Activated CD4-positive, alpha-beta memory T cell treated with anti-CD3 and anti-CD28 coated beads, Interleukin-2, amount 10 ng/mL, durations not matched to agents 7 days and 5 days (primary cell): Measurements from ENCODE around the gene SFPQ. TPM values are rescaled to one million over a fixed set of nuclear protein-coding genes. Genes with fewer than 3 reads are reported as not detected.
A peak's percentile ranks its signal among the peaks of the same experiment; 100 is the strongest.

Experiments used
- CTCF ChIA-PET: fragments of 350-600 bp; sonication (Branson Sonifier 250); formaldehyde crosslinking; loops from one replicate; lab custom pipeline; 2021; ENCODE audit warnings: antibody characterized with exemption, inconsistent platforms; lab: Charles Lee
- POLR2A ChIA-PET: fragments of 350-600 bp; sonication (Branson Sonifier 250); formaldehyde crosslinking; loops from one replicate; lab custom pipeline; 2021; ENCODE audit warnings: antibody characterized with exemption; lab: Charles Lee
- DNase-seq: peaks from one replicate; pipeline ENCODE4 v3.0.0-alpha.2; 2020
- H3K27ac Mint-ChIP-seq: one replicate; pipeline ENCODE4 v1.8.0; 2021; ENCODE audit warnings: mild to moderate bottlenecking, mixed read lengths
- H3K27me3 Mint-ChIP-seq: one replicate; pipeline ENCODE4 v1.8.0; 2021; ENCODE audit warnings: mixed read lengths
- H3K36me3 Mint-ChIP-seq: one replicate; pipeline ENCODE4 v1.8.0; 2021; ENCODE audit warnings: low read depth, mixed read lengths
- H3K4me1 Mint-ChIP-seq: one replicate; pipeline ENCODE4 v1.8.0; 2021; ENCODE audit warnings: mixed read lengths
- H3K4me3 Mint-ChIP-seq: one replicate; pipeline ENCODE4 v1.8.0; 2021; ENCODE audit warnings: mild to moderate bottlenecking, mixed read lengths
- H3K9me3 Mint-ChIP-seq: one replicate; pipeline ENCODE4 v1.8.0; 2021; ENCODE audit warnings: mixed read lengths
- total RNA-seq, 2 experiments: library from RNA; stranded (reverse); gene quantifications; one replicate each; pipeline ENCODE4 v1.2.3, GENCODE V29; 2021

The SFPQ gene
- total RNA-seq, 2 experiments from 2014 or later: 319 to 328 TPM

DNA sequence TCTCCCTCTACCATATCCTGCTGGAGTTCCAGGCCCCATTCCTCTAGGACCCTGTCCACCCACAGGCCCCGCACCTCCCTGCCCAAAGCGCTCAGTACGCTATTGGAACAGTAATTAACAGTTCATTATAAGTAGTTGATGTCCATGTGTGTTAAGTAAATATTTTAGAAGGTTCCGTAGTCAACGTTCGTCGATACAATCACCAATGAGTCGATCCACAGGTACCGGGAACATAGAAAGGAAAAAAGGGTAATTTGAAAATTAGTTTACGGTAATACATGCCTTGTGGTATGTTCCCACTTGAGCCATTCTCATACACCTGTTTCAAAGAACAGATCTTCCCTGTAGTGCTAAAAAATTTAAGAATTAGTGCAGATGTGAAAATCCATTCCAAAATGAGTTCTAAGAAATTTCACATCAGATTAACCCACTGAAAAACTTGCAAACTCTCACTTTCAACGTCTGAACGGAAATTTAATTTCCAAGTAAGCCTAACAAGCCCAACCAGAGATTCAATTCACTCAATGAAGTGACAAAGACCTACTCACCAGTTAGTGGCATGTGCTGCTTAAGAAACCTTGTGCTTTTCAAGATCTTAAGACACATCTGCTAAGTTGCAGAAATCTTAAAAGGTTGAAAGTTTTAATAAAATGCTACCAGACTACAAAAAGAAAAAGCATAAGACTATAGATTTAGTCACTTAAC, 8.3 kb downstream of the SFPQ start:
- H3K27me3 Mint-ChIP-seq: no peaks in the 10 kb centered on the region
- H3K4me1 Mint-ChIP-seq: peaks cover 95% of the 10 kb centered on the region
- no peak overlapping the region for H3K4me3 Mint-ChIP-seq
- no peak for DNase-seq
- H3K27ac Mint-ChIP-seq: peak overlapping the region; percentile 29
- no peaks in the 10 kb centered on the region for H3K9me3 Mint-ChIP-seq
- H3K36me3 Mint-ChIP-seq: peaks cover 99% of the 10 kb centered on the region
- ChIA-PET CTCF (no interaction called here), POLR2A (interaction anchor here (1.8 to 2.3 kb wide), 2 partner anchors 8 to 105 kb away, joined by 5 to 7 read pairs; partner anchors contain the start of genes SFPQ and ZMYM1)

DNA sequence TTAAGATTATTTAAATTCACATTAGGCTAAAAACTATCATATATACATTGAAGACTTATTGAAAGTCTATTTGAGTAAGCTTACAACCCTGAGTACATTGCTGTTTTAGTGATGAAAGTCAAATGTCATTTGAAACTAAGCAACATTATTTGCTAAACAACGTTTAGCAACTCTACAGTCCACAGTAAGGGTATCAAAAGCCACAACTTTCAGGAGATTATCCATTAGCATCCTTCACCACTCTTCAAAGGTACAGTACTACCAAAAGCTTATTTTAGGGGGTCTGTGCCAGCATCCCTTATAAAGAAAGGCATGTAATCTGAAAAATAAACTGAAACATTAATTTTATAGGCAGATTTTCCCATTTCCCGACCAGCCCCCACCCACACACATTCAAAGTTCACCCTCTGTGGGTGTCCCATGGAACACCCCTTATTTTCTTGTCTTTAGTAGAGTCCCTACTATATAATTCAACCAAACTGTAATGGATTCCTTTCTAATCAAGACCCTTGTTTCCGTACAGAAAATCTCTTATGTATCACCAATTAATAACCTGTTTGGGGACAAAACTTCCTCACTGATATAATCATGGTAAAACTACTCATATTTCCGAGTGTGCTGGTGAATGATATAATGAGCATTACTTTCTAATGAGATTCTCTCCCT, 11.0 kb downstream of the SFPQ start:
- H3K4me1 Mint-ChIP-seq: peaks cover 79% of the 10 kb centered on the region
- CTCF ChIA-PET: no interaction called here
- peaks cover 99% of the 10 kb centered on the region for H3K36me3 Mint-ChIP-seq
- no peaks in the 10 kb centered on the region for H3K27me3 Mint-ChIP-seq
- no peaks in the 10 kb centered on the region for H3K9me3 Mint-ChIP-seq
- POLR2A ChIA-PET: interaction anchor here (0.7 to 3.1 kb wide), 5 partner anchors 9 to 197 kb away, joined by 3 to 20 read pairs (median 3); partner anchors contain the start of gene ZMYM6
- DNase-seq: no peak
- H3K4me3 Mint-ChIP-seq: no peak overlapping the region
- H3K27ac Mint-ChIP-seq: no peak overlapping the region

- Mint-ChIP-seq H3K36me3 (peaks cover 96% of the 10 kb centered on the region), H3K9me3 (no peaks in the 10 kb centered on the region), H3K4me3 (no peak overlapping the region), H3K27me3 (no peaks in the 10 kb centered on the region), H3K4me1 (peaks cover 68% of the 10 kb centered on the region), H3K27ac (peak overlapping the region; percentile 3)
- DNase-seq: no peak
- POLR2A ChIA-PET: interaction anchor here (0.7 to 3.1 kb wide), 6 partner anchors 10 to 196 kb away, joined by 3 to 20 read pairs (median 3); partner anchors contain the start of gene ZMYM6
- CTCF ChIA-PET: no interaction called here
These were observed 12.1 kb downstream of the SFPQ start for GRCh38 chr1:35180776-35181374.

DNA sequence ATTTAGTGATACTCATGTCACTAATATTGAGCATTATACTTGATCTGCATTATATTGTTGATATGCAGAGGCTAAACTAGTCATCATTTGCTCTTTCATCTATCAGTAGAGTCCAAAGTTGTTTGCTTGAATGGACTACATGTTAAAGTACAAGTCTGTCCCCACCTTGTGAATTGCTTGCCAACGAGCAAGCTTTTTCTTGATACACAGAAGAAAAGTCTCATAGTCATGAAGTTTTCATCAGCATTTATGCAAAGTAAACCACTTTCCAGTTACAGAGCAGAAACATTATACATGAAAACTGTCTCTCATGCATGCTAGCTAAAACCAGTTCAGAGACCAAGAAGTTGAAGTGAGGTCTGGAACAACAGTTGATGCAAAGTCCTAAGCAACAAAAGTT, 13.0 kb downstream of the SFPQ start:
- CTCF ChIA-PET: interaction anchor here (1.1 kb wide), 1 partner anchor 101 kb away, joined by 3 read pairs; the partner anchor contains the start of gene ZMYM1
- Mint-ChIP-seq H3K27ac (no peak overlapping the region), H3K36me3 (peaks cover 96% of the 10 kb centered on the region), H3K4me3 (no peak overlapping the region), H3K4me1 (peaks cover 59% of the 10 kb centered on the region), H3K27me3 (no peaks in the 10 kb centered on the region), H3K9me3 (no peaks in the 10 kb centered on the region)
- DNase-seq: no peak
- POLR2A ChIA-PET: interaction anchor here (0.6 to 3.1 kb wide), 6 partner anchors 9 to 195 kb away, joined by 3 to 20 read pairs (median 3); partner anchors contain the start of genes SFPQ and TMEM35B

GRCh38 chr1:35178874-35179380, 14.0 kb downstream of the SFPQ start:
- peaks cover 96% of the 10 kb centered on the region for H3K36me3 Mint-ChIP-seq
- H3K27ac Mint-ChIP-seq: no peak overlapping the region
- ChIA-PET POLR2A (interaction anchor here (0.9 to 3.1 kb wide), 3 partner anchors 12 to 37 kb away, joined by 4 to 20 read pairs (median 8); partner anchors contain the start of gene SFPQ), CTCF (interaction anchor here (0.6 kb wide), 1 partner anchor 59 kb away, joined by 4 read pairs; no protein-coding TSS in a partner anchor)
- H3K9me3 Mint-ChIP-seq: no peaks in the 10 kb centered on the region
- H3K27me3 Mint-ChIP-seq: no peaks in the 10 kb centered on the region
- peaks cover 49% of the 10 kb centered on the region for H3K4me1 Mint-ChIP-seq
- no peak for DNase-seq
- no peak overlapping the region for H3K4me3 Mint-ChIP-seq

GRCh38 chr1:35178295-35178695, 14.7 kb downstream of the SFPQ start:
- Mint-ChIP-seq H3K27ac (no peak overlapping the region), H3K4me1 (peaks cover 43% of the 10 kb centered on the region), H3K4me3 (no peak overlapping the region), H3K9me3 (no peaks in the 10 kb centered on the region), H3K27me3 (no peaks in the 10 kb centered on the region), H3K36me3 (peaks cover 93% of the 10 kb centered on the region)
- no peak for DNase-seq
- ChIA-PET CTCF (interaction anchor here (0.6 kb wide), 1 partner anchor 58 kb away, joined by 4 read pairs; no protein-coding TSS in a partner anchor), POLR2A (interaction anchor here (0.6 to 1.7 kb wide), 4 partner anchors 11 to 36 kb away, joined by 3 to 8 read pairs (median 4); partner anchors contain the start of gene SFPQ)

- H3K27ac Mint-ChIP-seq: no peak overlapping the region
- no peaks in the 10 kb centered on the region for H3K27me3 Mint-ChIP-seq
- peaks cover 36% of the 10 kb centered on the region for H3K4me1 Mint-ChIP-seq
- H3K36me3 Mint-ChIP-seq: peaks cover 84% of the 10 kb centered on the region
- H3K9me3 Mint-ChIP-seq: no peaks in the 10 kb centered on the region
- ChIA-PET POLR2A (no interaction called here), CTCF (no interaction called here)
- H3K4me3 Mint-ChIP-seq: no peak overlapping the region
- no peak for DNase-seq
These were observed 15.6 kb downstream of the SFPQ start for GRCh38 chr1:35177237-35177786.

DNA sequence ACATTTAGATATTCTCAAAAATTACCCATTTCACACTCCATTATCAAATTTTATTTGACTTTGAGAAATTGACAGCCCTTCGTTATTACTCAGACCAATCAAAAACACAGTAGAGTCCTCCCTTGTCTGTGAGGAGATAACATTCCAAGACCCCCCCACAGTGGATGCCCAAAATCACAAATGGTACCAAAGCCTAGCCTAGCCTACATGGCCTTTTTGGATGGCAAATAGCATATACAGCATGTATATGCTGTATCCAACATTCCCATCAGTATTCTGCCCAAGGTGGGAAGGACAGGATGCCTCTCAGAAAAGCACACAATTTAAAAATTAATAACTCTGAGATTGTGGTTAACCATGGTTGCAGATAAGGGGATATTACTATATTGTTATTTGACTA, 17.3 kb downstream of the SFPQ start:
- CTCF ChIA-PET: no interaction called here
- H3K36me3 Mint-ChIP-seq: peaks cover 67% of the 10 kb centered on the region
- no peak overlapping the region for H3K4me3 Mint-ChIP-seq
- H3K9me3 Mint-ChIP-seq: no peaks in the 10 kb centered on the region
- H3K27ac Mint-ChIP-seq: no peak overlapping the region
- H3K4me1 Mint-ChIP-seq: peaks cover 19% of the 10 kb centered on the region
- no peak for DNase-seq
- POLR2A ChIA-PET: interaction anchor here (1.1 kb wide), 1 partner anchor 11 kb away, joined by 3 read pairs; no protein-coding TSS in a partner anchor
- H3K27me3 Mint-ChIP-seq: no peaks in the 10 kb centered on the region

- Mint-ChIP-seq H3K36me3 (peaks cover 62% of the 10 kb centered on the region), H3K27ac (no peak overlapping the region), H3K4me3 (no peak overlapping the region), H3K27me3 (no peaks in the 10 kb centered on the region), H3K4me1 (peaks cover 14% of the 10 kb centered on the region), H3K9me3 (no peaks in the 10 kb centered on the region)
- DNase-seq: no peak
- ChIA-PET POLR2A (interaction anchor here (1.1 kb wide), 1 partner anchor 11 kb away, joined by 3 read pairs; no protein-coding TSS in a partner anchor), CTCF (no interaction called here)
These were observed 17.8 kb downstream of the SFPQ start for GRCh38 chr1:35175098-35175576.

DNA sequence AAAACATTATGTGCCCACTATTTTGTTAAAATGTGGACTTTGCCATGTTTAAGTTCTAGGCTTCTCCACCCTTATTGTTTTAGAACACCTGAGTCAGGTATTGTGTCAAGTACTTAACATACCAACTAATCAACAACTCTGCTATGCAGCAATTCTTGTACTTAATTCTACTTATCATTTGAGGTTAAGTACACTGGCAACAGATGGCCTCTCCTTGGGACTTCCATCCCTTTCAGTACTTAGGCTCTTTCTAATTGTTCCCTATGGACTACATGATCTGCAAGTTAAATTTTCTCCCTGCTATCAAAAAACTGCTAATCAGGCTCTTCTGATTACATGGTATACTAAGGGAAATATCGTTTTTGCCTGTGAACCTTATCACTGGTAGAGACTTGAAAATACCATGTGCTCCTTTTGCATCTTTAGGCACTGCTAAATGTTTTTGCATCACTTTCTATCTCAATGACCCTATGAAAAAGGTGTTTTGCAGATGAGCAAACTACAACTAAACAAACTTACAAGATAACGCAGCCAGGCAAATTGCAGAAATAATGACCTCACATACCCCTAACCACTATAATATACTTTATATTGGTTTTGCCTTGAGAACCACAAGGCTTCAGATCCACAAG, 18.9 kb downstream of the SFPQ start:
- no peak for DNase-seq
- Mint-ChIP-seq H3K27me3 (no peaks in the 10 kb centered on the region), H3K9me3 (no peaks in the 10 kb centered on the region), H3K27ac (no peak overlapping the region), H3K4me3 (no peak overlapping the region), H3K36me3 (peaks cover 51% of the 10 kb centered on the region), H3K4me1 (peaks cover 6% of the 10 kb centered on the region)
- ChIA-PET CTCF (no interaction called here), POLR2A (no interaction called here)

DNA sequence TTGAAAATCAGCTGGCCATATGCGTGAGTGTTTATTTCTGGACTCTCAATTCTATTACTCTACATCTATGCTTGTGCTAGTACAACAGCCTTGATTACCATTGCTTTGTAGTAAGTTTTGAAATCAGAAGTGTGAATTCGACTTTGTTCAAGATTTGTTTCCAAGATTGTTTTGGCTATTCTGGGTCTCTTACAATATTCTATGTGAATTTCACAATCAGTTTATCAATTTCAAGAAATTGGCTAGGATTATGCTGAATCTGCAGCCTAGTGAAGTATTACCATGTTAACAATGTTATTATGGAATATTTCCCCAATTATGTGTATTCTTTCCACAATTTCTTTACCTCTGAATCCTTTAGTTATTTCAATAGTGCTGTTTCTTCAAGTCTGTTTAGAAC, 19.5 kb downstream of the SFPQ start:
- Mint-ChIP-seq H3K27ac (no peak overlapping the region), H3K9me3 (no peaks in the 10 kb centered on the region), H3K36me3 (peaks cover 46% of the 10 kb centered on the region), H3K27me3 (no peaks in the 10 kb centered on the region), H3K4me1 (peaks cover 4% of the 10 kb centered on the region), H3K4me3 (no peak overlapping the region)
- CTCF ChIA-PET: no interaction called here
- POLR2A ChIA-PET: interaction anchor here (1.7 to 2.6 kb wide), 3 partner anchors 13 to 188 kb away, joined by 5 to 9 read pairs (median 9); partner anchors contain the start of gene TMEM35B
- DNase-seq: no peak

DNA sequence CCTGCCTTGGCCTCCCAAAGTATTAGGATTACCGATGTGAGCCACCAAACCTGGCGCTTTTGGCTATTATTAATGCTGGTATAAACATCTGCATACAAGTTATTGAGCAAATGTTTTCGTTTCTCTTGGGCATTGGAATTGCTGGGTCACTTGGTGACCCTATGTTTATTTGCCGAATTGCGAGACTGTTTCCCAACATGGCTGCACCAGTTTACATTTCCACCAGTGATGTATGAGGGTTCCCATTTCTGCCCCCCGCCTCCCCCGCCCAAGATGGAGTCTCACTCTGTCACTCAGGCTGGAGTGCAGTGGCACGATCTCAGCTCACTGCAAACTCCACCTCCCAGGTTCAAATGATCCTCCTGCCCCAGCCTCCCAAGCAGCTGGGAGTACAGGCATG, 20.9 kb downstream of the SFPQ start:
- no peak for DNase-seq
- H3K36me3 Mint-ChIP-seq: peaks cover 31% of the 10 kb centered on the region
- CTCF ChIA-PET: no interaction called here
- no peaks in the 10 kb centered on the region for H3K9me3 Mint-ChIP-seq
- no peaks in the 10 kb centered on the region for H3K4me1 Mint-ChIP-seq
- no peak overlapping the region for H3K27ac Mint-ChIP-seq
- H3K4me3 Mint-ChIP-seq: no peak overlapping the region
- POLR2A ChIA-PET: interaction anchor here (1.2 to 2.6 kb wide), 6 partner anchors 8 to 187 kb away, joined by 3 to 9 read pairs (median 5); partner anchors contain the start of genes SFPQ and TMEM35B
- H3K27me3 Mint-ChIP-seq: no peaks in the 10 kb centered on the region
